WTC11 (cell line): ENCODE data around the gene ASMTL.

Source experiments
- ATF3 ChIP-seq: sonication (generic); formaldehyde crosslinking; conservative IDR thresholded peaks from 2 replicates; pipeline ENCODE4 v1.8.1; 2022; ENCODE audit warnings: mild to moderate bottlenecking, missing genetic modification reagents
- CTCF ChIP-seq: fragments of 200-600 bp; IDR thresholded peaks from 2 replicates; pipeline ENCODE4 v1.8.0; 2022; ENCODE audit warnings: antibody characterized with exemption
- ELF4 ChIP-seq: sonication (generic); formaldehyde crosslinking; IDR thresholded peaks from 2 replicates; pipeline ENCODE4 v1.8.1; 2022; ENCODE audit warnings: low read depth, mild to moderate bottlenecking, moderate library complexity, missing genetic modification reagents
- IRF2 ChIP-seq: sonication (generic); formaldehyde crosslinking; IDR thresholded peaks from 2 replicates; pipeline ENCODE4 v1.8.0; 2022; ENCODE audit warnings: low read depth, missing genetic modification reagents, borderline replicate concordance
- JAZF1 ChIP-seq: fragments of 250-450 bp; sonication (Bioruptor Pico); IDR thresholded peaks from 2 replicates; pipeline ENCODE4 v1.9.0; 2021; ENCODE audit warnings: moderate library complexity, mild to moderate bottlenecking, inconsistent platforms
- NFE2L1 ChIP-seq: sonication (generic); formaldehyde crosslinking; IDR thresholded peaks from 2 replicates; pipeline ENCODE4 v1.8.1; 2023; ENCODE audit warnings: missing genetic modification reagents
- NFYB ChIP-seq: sonication (generic); formaldehyde crosslinking; conservative IDR thresholded peaks from 2 replicates; pipeline ENCODE4 v1.8.0; 2022; ENCODE audit warnings: low read depth, missing genetic modification reagents
- SP1 ChIP-seq: sonication (generic); formaldehyde crosslinking; conservative IDR thresholded peaks from 2 replicates; pipeline ENCODE4 v1.8.1; 2022; ENCODE audit warnings: missing genetic modification reagents
- TP53 ChIP-seq: sonication (generic); formaldehyde crosslinking; IDR thresholded peaks from 2 replicates; pipeline ENCODE4 v1.8.1; 2023; ENCODE audit warnings: mild to moderate bottlenecking, missing genetic modification reagents
- ZNF232 ChIP-seq: sonication (generic); formaldehyde crosslinking; IDR thresholded peaks from 2 replicates; pipeline ENCODE4 v1.8.0; 2022; ENCODE audit warnings: mild to moderate bottlenecking, missing genetic modification reagents
- TF ChIP-seq, protein P1 (sequence below): sonication (generic); formaldehyde crosslinking; conservative IDR thresholded peaks from 2 replicates; pipeline ENCODE4 v1.8.1; 2023; ENCODE audit warnings: mild to moderate bottlenecking, low read depth, missing genetic modification reagents, moderate library complexity
- TF ChIP-seq, protein P2 (sequence below): fragments of 250-450 bp; sonication (Bioruptor Pico); IDR thresholded peaks from 2 replicates; pipeline ENCODE4 v1.9.0; 2021; ENCODE audit warnings: mild to moderate bottlenecking
- TF ChIP-seq, protein P3 (sequence below): fragments of 250-450 bp; sonication (Bioruptor Pico); IDR thresholded peaks from 2 replicates; pipeline ENCODE4 v1.9.0; 2021; ENCODE audit warnings: mild to moderate bottlenecking
- TF ChIP-seq, protein P4 (sequence below): sonication (generic); formaldehyde crosslinking; IDR thresholded peaks from 2 replicates; pipeline ENCODE4 v1.8.0; 2022; ENCODE audit warnings: mild to moderate bottlenecking, missing genetic modification reagents

DNA sequence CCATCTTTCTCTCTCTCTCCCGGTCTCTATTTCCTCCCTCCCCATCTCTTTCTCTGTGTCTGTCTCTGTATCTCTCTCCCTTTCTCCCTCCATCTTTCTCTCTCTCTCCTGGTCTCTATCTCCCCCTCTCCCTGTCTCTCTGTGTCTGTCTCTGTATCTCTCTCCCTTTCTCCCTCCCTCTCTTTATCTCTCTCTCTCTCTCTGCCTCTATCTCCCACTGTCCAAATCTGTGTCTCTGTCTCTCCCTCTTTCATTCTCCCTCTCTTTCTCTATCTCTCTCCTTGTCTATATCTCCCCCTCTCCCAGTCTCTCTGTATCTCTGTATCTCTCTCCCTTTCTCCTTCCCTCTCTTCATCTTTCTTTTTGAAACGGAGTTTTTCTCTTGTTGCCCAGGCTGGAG is 92.5 kb downstream of the ASMTL start:
- TF ChIP-seq, protein P1, sequence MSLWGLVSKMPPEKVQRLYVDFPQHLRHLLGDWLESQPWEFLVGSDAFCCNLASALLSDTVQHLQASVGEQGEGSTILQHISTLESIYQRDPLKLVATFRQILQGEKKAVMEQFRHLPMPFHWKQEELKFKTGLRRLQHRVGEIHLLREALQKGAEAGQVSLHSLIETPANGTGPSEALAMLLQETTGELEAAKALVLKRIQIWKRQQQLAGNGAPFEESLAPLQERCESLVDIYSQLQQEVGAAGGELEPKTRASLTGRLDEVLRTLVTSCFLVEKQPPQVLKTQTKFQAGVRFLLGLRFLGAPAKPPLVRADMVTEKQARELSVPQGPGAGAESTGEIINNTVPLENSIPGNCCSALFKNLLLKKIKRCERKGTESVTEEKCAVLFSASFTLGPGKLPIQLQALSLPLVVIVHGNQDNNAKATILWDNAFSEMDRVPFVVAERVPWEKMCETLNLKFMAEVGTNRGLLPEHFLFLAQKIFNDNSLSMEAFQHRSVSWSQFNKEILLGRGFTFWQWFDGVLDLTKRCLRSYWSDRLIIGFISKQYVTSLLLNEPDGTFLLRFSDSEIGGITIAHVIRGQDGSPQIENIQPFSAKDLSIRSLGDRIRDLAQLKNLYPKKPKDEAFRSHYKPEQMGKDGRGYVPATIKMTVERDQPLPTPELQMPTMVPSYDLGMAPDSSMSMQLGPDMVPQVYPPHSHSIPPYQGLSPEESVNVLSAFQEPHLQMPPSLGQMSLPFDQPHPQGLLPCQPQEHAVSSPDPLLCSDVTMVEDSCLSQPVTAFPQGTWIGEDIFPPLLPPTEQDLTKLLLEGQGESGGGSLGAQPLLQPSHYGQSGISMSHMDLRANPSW (CRISPR knock-in tag), result no peak
- TF ChIP-seq IRF2 (CRISPR knock-in tag), result no peak
- TF ChIP-seq CTCF, result no peak
- no peak for TF ChIP-seq ELF4
- TF ChIP-seq, protein P2, sequence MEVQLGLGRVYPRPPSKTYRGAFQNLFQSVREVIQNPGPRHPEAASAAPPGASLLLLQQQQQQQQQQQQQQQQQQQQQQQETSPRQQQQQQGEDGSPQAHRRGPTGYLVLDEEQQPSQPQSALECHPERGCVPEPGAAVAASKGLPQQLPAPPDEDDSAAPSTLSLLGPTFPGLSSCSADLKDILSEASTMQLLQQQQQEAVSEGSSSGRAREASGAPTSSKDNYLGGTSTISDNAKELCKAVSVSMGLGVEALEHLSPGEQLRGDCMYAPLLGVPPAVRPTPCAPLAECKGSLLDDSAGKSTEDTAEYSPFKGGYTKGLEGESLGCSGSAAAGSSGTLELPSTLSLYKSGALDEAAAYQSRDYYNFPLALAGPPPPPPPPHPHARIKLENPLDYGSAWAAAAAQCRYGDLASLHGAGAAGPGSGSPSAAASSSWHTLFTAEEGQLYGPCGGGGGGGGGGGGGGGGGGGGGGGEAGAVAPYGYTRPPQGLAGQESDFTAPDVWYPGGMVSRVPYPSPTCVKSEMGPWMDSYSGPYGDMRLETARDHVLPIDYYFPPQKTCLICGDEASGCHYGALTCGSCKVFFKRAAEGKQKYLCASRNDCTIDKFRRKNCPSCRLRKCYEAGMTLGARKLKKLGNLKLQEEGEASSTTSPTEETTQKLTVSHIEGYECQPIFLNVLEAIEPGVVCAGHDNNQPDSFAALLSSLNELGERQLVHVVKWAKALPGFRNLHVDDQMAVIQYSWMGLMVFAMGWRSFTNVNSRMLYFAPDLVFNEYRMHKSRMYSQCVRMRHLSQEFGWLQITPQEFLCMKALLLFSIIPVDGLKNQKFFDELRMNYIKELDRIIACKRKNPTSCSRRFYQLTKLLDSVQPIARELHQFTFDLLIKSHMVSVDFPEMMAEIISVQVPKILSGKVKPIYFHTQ (CRISPR knock-in tag), result no peak
- no peak for TF ChIP-seq ZNF232
- TF ChIP-seq, protein P3, sequence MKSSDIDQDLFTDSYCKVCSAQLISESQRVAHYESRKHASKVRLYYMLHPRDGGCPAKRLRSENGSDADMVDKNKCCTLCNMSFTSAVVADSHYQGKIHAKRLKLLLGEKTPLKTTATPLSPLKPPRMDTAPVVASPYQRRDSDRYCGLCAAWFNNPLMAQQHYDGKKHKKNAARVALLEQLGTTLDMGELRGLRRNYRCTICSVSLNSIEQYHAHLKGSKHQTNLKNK (CRISPR knock-in tag), result no peak
- no peak for TF ChIP-seq SP1 (CRISPR knock-in tag)
- no peak for TF ChIP-seq TP53 (CRISPR knock-in tag)
- no peak for TF ChIP-seq ATF3 (CRISPR knock-in tag)
- TF ChIP-seq JAZF1, result no peak
- TF ChIP-seq NFE2L1 (CRISPR knock-in tag), result no peak
- TF ChIP-seq NFYB, result no peak
- TF ChIP-seq, protein P4, sequence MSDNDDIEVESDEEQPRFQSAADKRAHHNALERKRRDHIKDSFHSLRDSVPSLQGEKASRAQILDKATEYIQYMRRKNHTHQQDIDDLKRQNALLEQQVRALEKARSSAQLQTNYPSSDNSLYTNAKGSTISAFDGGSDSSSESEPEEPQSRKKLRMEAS (CRISPR knock-in tag), result no peak
